ENCODE data around the gene MRPL24. TPM values are rescaled to one million over a fixed set of nuclear protein-coding genes. Genes with fewer than 3 reads are reported as not detected.

Gene MRPL24
- total and polyA plus RNA-seq, 9 of the 15 experiments (the other 6 are each of a cell fraction or from before 2014, with no cell fraction given), result 74.3 to 267 (median 113) TPM

DNA sequence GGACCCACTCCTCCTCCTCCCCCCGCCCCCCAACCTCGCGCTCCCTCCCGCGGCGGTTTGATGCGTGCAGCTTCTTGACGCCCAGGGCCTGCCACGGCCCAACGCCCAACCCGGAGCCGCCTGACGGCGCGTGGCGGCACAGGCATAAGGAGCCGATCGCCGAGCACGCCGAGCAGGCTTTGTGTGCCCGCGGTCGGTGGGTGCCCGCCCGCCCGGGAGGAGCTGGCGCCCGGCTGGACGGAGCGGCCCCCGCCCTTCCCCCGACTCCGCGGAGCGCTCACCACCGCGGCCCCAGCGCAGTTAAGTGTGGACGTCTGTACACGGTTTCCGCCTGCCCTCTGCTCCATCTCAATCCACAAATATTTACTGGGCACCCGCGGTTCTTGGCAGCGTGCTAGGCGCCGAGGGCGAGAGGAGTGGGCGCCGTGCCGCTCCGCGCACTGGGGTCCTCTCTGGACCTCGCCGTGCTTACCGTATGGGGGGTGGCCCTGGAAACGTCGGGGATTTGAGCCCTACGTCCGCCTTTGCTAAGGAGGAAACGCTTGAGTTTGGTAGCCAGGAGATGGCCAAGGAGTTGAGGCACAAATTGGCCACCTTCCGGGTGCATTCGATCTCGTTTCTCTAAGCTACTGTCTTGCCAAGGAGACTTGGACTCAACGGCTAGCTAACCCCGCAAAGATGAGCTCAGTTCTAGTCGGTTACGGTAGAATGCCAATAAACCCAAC, 11.0 kb upstream of the MRPL24 start (continued):
- TF ChIP-seq, protein P1, sequence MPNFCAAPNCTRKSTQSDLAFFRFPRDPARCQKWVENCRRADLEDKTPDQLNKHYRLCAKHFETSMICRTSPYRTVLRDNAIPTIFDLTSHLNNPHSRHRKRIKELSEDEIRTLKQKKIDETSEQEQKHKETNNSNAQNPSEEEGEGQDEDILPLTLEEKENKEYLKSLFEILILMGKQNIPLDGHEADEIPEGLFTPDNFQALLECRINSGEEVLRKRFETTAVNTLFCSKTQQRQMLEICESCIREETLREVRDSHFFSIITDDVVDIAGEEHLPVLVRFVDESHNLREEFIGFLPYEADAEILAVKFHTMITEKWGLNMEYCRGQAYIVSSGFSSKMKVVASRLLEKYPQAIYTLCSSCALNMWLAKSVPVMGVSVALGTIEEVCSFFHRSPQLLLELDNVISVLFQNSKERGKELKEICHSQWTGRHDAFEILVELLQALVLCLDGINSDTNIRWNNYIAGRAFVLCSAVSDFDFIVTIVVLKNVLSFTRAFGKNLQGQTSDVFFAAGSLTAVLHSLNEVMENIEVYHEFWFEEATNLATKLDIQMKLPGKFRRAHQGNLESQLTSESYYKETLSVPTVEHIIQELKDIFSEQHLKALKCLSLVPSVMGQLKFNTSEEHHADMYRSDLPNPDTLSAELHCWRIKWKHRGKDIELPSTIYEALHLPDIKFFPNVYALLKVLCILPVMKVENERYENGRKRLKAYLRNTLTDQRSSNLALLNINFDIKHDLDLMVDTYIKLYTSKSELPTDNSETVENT (CRISPR knock-in tag; IDR thresholded peaks at IDR 0.05), result peak; percentile 39; the same call in 1 of the 2 replicates
- TF ChIP-seq ZNF57 (CRISPR knock-in tag; IDR thresholded peaks at IDR 0.05), result no peak
- TF ChIP-seq PCBP2 (IDR thresholded peaks at IDR 0.05; ENCODE audit: low read depth, low read length, poor library complexity, severe bottlenecking), result peak; percentile 40
- TF ChIP-seq MEF2D (tag; conservative IDR thresholded peaks at IDR 0.05; ENCODE audit: low read depth), result no peak
- TF ChIP-seq, protein P2, sequence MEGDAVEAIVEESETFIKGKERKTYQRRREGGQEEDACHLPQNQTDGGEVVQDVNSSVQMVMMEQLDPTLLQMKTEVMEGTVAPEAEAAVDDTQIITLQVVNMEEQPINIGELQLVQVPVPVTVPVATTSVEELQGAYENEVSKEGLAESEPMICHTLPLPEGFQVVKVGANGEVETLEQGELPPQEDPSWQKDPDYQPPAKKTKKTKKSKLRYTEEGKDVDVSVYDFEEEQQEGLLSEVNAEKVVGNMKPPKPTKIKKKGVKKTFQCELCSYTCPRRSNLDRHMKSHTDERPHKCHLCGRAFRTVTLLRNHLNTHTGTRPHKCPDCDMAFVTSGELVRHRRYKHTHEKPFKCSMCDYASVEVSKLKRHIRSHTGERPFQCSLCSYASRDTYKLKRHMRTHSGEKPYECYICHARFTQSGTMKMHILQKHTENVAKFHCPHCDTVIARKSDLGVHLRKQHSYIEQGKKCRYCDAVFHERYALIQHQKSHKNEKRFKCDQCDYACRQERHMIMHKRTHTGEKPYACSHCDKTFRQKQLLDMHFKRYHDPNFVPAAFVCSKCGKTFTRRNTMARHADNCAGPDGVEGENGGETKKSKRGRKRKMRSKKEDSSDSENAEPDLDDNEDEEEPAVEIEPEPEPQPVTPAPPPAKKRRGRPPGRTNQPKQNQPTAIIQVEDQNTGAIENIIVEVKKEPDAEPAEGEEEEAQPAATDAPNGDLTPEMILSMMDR (IDR thresholded peaks at IDR 0.05 in 2 of 3, conservative IDR thresholded peaks at IDR 0.05 in 1 of 3; ENCODE audit: insufficient read depth in 2 of 3, low read depth in 1 of 3, low read length in 3 of 3), result peak in 1 of 3 experiments; percentile 26; a peak in 1 of 6 replicates
- TF ChIP-seq CBX1 (IDR thresholded peaks at IDR 0.05; ENCODE audit: low read depth), result no peak
- no peak for TF ChIP-seq TAL1 (IDR thresholded peaks at IDR 0.05)
- TF ChIP-seq, protein P3, sequence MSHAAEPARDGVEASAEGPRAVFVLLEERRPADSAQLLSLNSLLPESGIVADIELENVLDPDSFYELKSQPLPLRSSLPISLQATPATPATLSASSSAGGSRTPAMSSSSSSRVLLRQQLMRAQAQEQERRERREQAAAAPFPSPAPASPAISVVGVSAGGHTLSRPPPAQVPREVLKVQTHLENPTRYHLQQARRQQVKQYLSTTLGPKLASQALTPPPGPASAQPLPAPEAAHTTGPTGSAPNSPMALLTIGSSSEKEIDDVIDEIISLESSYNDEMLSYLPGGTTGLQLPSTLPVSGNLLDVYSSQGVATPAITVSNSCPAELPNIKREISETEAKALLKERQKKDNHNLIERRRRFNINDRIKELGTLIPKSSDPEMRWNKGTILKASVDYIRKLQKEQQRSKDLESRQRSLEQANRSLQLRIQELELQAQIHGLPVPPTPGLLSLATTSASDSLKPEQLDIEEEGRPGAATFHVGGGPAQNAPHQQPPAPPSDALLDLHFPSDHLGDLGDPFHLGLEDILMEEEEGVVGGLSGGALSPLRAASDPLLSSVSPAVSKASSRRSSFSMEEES (CRISPR knock-in tag; IDR thresholded peaks at IDR 0.05), result no peak
- no peak for TF ChIP-seq ZNF766 (CRISPR knock-in tag; conservative IDR thresholded peaks at IDR 0.05)
- TF ChIP-seq, protein P4, sequence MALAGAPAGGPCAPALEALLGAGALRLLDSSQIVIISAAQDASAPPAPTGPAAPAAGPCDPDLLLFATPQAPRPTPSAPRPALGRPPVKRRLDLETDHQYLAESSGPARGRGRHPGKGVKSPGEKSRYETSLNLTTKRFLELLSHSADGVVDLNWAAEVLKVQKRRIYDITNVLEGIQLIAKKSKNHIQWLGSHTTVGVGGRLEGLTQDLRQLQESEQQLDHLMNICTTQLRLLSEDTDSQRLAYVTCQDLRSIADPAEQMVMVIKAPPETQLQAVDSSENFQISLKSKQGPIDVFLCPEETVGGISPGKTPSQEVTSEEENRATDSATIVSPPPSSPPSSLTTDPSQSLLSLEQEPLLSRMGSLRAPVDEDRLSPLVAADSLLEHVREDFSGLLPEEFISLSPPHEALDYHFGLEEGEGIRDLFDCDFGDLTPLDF (CRISPR knock-in tag; IDR thresholded peaks at IDR 0.05), result peak; percentile 83; the same call in 1 of the 2 replicates
- no peak for TF ChIP-seq NR3C1 (CRISPR knock-in tag; IDR thresholded peaks at IDR 0.05)
- TF ChIP-seq DMBX1 (CRISPR knock-in tag; IDR thresholded peaks at IDR 0.05; ENCODE audit: borderline replicate concordance), result no peak
- TF ChIP-seq ZFX (CRISPR knock-in tag; IDR thresholded peaks at IDR 0.05), result peak; percentile 62
- TF ChIP-seq ZNF143 (CRISPR knock-in tag; IDR thresholded peaks at IDR 0.05), result peak; percentile 51; the same call in 1 of the 2 replicates
- no peak for TF ChIP-seq HDAC6 (IDR thresholded peaks at IDR 0.05; ENCODE audit: low read depth, low read length)
- TF ChIP-seq MYC (IDR thresholded peaks at IDR 0.05; ENCODE audit: low read depth, low read length), result peak; percentile 87
- TF ChIP-seq MYC (CRISPR knock-in tag; IDR thresholded peaks at IDR 0.05; ENCODE audit: borderline replicate concordance, low read depth), result no peak
- no peak for TF ChIP-seq MAFK (IDR thresholded peaks at IDR 0.05; ENCODE audit: low read length)
- no peak for TF ChIP-seq MAFG (tag; conservative IDR thresholded peaks at IDR 0.05)
